ENCODE results near the gene BTK.

The BTK gene

GRCh38 chrX:101410461-101410860 lies 24.5 kb upstream of the BTK start:
- TF ChIP-seq POLR2A (IDR thresholded peaks at IDR 0.05; ENCODE audit: extremely low read depth, insufficient read length) (no peak), MYC (IDR thresholded peaks at IDR 0.05; ENCODE audit: low read depth, low read length) (no peak)
- TF ChIP-seq, protein P1, sequence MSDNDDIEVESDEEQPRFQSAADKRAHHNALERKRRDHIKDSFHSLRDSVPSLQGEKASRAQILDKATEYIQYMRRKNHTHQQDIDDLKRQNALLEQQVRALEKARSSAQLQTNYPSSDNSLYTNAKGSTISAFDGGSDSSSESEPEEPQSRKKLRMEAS (IDR thresholded peaks at IDR 0.05; ENCODE audit: low read depth, low read length) = no peak
- TF ChIP-seq, protein P2, sequence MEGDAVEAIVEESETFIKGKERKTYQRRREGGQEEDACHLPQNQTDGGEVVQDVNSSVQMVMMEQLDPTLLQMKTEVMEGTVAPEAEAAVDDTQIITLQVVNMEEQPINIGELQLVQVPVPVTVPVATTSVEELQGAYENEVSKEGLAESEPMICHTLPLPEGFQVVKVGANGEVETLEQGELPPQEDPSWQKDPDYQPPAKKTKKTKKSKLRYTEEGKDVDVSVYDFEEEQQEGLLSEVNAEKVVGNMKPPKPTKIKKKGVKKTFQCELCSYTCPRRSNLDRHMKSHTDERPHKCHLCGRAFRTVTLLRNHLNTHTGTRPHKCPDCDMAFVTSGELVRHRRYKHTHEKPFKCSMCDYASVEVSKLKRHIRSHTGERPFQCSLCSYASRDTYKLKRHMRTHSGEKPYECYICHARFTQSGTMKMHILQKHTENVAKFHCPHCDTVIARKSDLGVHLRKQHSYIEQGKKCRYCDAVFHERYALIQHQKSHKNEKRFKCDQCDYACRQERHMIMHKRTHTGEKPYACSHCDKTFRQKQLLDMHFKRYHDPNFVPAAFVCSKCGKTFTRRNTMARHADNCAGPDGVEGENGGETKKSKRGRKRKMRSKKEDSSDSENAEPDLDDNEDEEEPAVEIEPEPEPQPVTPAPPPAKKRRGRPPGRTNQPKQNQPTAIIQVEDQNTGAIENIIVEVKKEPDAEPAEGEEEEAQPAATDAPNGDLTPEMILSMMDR (IDR thresholded peaks at IDR 0.05; ENCODE audit: low read depth, low read length) = no peak
- peak overlapping the region; percentile 92 for H3K4me3 ChIP-seq (ENCODE audit: low read depth, low read length)
- DNase-seq (ENCODE audit: low read depth) = no peak

GRCh38 chrX:101409043-101409442 lies 23.1 kb upstream of the BTK start:
- no peak for DNase-seq (ENCODE audit: low read depth)
- TF ChIP-seq, protein P1 (IDR thresholded peaks at IDR 0.05; ENCODE audit: low read depth, low read length) = no peak
- TF ChIP-seq POLR2A (IDR thresholded peaks at IDR 0.05; ENCODE audit: extremely low read depth, insufficient read length) (no peak), MYC (IDR thresholded peaks at IDR 0.05; ENCODE audit: low read depth, low read length) (no peak)
- TF ChIP-seq, protein P2 (IDR thresholded peaks at IDR 0.05; ENCODE audit: low read depth, low read length) = no peak
- peak overlapping the region; percentile 92 for H3K4me3 ChIP-seq (ENCODE audit: low read depth, low read length)

DNA sequence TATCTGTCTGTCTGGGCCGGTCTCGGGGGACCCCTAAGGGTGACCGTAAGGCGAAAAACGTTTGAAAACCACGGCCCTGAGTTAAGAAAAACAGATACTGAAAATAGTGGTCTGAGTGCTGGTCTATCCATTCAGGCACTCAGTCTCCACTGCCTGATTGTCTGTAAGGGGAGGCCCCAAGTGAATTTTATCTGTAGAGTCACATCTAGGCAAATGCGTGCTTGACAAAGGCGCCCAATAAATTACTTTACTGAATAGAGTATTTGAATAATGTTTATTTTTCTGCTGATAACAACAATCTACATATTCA lies 22.5 kb upstream of the BTK start:
- H3K4me3 ChIP-seq (ENCODE audit: low read depth, low read length) = peak overlapping the region; percentile 92
- DNase-seq (ENCODE audit: low read depth) = no peak
- TF ChIP-seq, protein P2 (IDR thresholded peaks at IDR 0.05; ENCODE audit: low read depth, low read length) = no peak
- no peak for TF ChIP-seq MYC (IDR thresholded peaks at IDR 0.05; ENCODE audit: low read depth, low read length)
- TF ChIP-seq POLR2A (IDR thresholded peaks at IDR 0.05; ENCODE audit: extremely low read depth, insufficient read length) = no peak

GRCh38 chrX:101407748-101408531 lies 21.9 kb upstream of the BTK start, which contains the start of the genes GLA and HNRNPH2:
Gene GLA, minus strand, starts transcription at chrX:101407925. Its CDS starts 22 bp downstream, at chrX:101407903.
Gene HNRNPH2, plus strand, starts transcription at chrX:101408222. Its CDS starts 3,767 bp downstream, at chrX:101411989.
- TF ChIP-seq, protein P2 (IDR thresholded peaks at IDR 0.05; ENCODE audit: low read depth, low read length) = no peak
- TF ChIP-seq POLR2A (IDR thresholded peaks at IDR 0.05; ENCODE audit: extremely low read depth, insufficient read length) (peak; percentile 58), MYC (IDR thresholded peaks at IDR 0.05; ENCODE audit: low read depth, low read length) (0 out of 2 replicates have a peak, but pooled peaks have one; percentile 10)
- TF ChIP-seq, protein P1 (IDR thresholded peaks at IDR 0.05; ENCODE audit: low read depth, low read length) = peak; percentile 97
- DNase-seq (ENCODE audit: low read depth) = peak; percentile 97
- peak within 1 kb of the TSS; percentile 97 for H3K4me3 ChIP-seq (ENCODE audit: low read depth, low read length)

- DNase-seq (ENCODE audit: low read depth) = peak; percentile 64
- peak overlapping the region; percentile 97 for H3K4me3 ChIP-seq (ENCODE audit: low read depth, low read length)
- TF ChIP-seq POLR2A (IDR thresholded peaks at IDR 0.05; ENCODE audit: extremely low read depth, insufficient read length) (no peak), MYC (IDR thresholded peaks at IDR 0.05; ENCODE audit: low read depth, low read length) (no peak)
- TF ChIP-seq, protein P2 (IDR thresholded peaks at IDR 0.05; ENCODE audit: low read depth, low read length) = no peak
- TF ChIP-seq, protein P1 (IDR thresholded peaks at IDR 0.05; ENCODE audit: low read depth, low read length) = no peak
These were observed 21.3 kb upstream of the BTK start for GRCh38 chrX:101407167-101407747.
